ENCODE measurements around the gene TRAPPC12. TPM values are rescaled to one million over a fixed set of nuclear protein-coding genes. Genes with fewer than 3 reads are reported as not detected.

TRAPPC12 gene
- polyA plus RNA-seq, 1 donor from 2014 or later = 76.2 TPM

- TF ChIP-seq TAF1 (IDR thresholded peaks at IDR 0.05; ENCODE audit: low read depth) (no peak), POLR2AphosphoS5 (IDR thresholded peaks at IDR 0.05) (no peak), MXI1 (conservative IDR thresholded peaks at IDR 0.05; ENCODE audit: poor library complexity, severe bottlenecking) (no peak), RAD21 (conservative IDR thresholded peaks at IDR 0.05) (no peak), CTCF (IDR thresholded peaks at IDR 0.05; ENCODE audit: poor library complexity, severe bottlenecking) (no peak), REST (IDR thresholded peaks at IDR 0.05; ENCODE audit: borderline replicate concordance) (no peak), SMC3 (conservative IDR thresholded peaks at IDR 0.05; ENCODE audit: poor library complexity) (no peak), EP300 (conservative IDR thresholded peaks at IDR 0.05; ENCODE audit: poor library complexity, severe bottlenecking) (no peak), EZH2 (IDR thresholded peaks at IDR 0.05; ENCODE audit: borderline replicate concordance, insufficient read depth, low read length, poor library complexity, severe bottlenecking) (no peak)
- H3K9ac ChIP-seq (ENCODE audit: low read length) = no peak overlapping the region
- no peaks in the 10 kb centered on the region for H3K9me2 ChIP-seq (ENCODE audit: insufficient read depth, low read length)
- no peak overlapping the region for H3K4me2 ChIP-seq (ENCODE audit: low read length)
- H3K27ac ChIP-seq (ENCODE audit: low read length) = no peak overlapping the region
- no peak overlapping the region for H3K4me3 ChIP-seq (ENCODE audit: low read length)
- H3F3A ChIP-seq (ENCODE audit: insufficient read depth, low read length, poor library complexity, severe bottlenecking) = no peaks in the 10 kb centered on the region
- H3K9me3 ChIP-seq (ENCODE audit: low read length) = no peaks in the 10 kb centered on the region
- H4K20me1 ChIP-seq (ENCODE audit: insufficient read depth) = no peaks in the 10 kb centered on the region
- no peaks in the 10 kb centered on the region for H3K27me3 ChIP-seq (ENCODE audit: insufficient read depth, low read depth, low read length)
- H3K36me3 ChIP-seq (ENCODE audit: insufficient read depth, low read length) = no peaks in the 10 kb centered on the region
- H3K79me2 ChIP-seq (replicated peaks; ENCODE audit: insufficient read depth, low read length) = no peaks in the 10 kb centered on the region
- no peak overlapping the region for H2AFZ ChIP-seq (ENCODE audit: low read depth, low read length)
These were observed 24.9 kb downstream of the TRAPPC12 start for GRCh38 chr2:3404349-3404894.

- TF ChIP-seq REST (IDR thresholded peaks at IDR 0.05; ENCODE audit: borderline replicate concordance) (no peak), EP300 (conservative IDR thresholded peaks at IDR 0.05; ENCODE audit: poor library complexity, severe bottlenecking) (no peak), RAD21 (conservative IDR thresholded peaks at IDR 0.05) (no peak), POLR2AphosphoS5 (IDR thresholded peaks at IDR 0.05) (no peak), CTCF (IDR thresholded peaks at IDR 0.05; ENCODE audit: poor library complexity, severe bottlenecking) (no peak), MXI1 (conservative IDR thresholded peaks at IDR 0.05; ENCODE audit: poor library complexity, severe bottlenecking) (no peak), TAF1 (IDR thresholded peaks at IDR 0.05; ENCODE audit: low read depth) (no peak), EZH2 (IDR thresholded peaks at IDR 0.05; ENCODE audit: borderline replicate concordance, insufficient read depth, low read length, poor library complexity, severe bottlenecking) (no peak), SMC3 (conservative IDR thresholded peaks at IDR 0.05; ENCODE audit: poor library complexity) (no peak)
- no peaks in the 10 kb centered on the region for H3K9me2 ChIP-seq (ENCODE audit: insufficient read depth, low read length)
- no peak overlapping the region for H3K27ac ChIP-seq (ENCODE audit: low read length)
- no peaks in the 10 kb centered on the region for H4K20me1 ChIP-seq (ENCODE audit: insufficient read depth)
- H3K9me3 ChIP-seq (ENCODE audit: low read length) = no peaks in the 10 kb centered on the region
- no peaks in the 10 kb centered on the region for H3K27me3 ChIP-seq (ENCODE audit: insufficient read depth, low read depth, low read length)
- no peak overlapping the region for H3K9ac ChIP-seq (ENCODE audit: low read length)
- no peak overlapping the region for H3K4me2 ChIP-seq (ENCODE audit: low read length)
- no peak overlapping the region for H3K4me3 ChIP-seq (ENCODE audit: low read length)
- no peak overlapping the region for H2AFZ ChIP-seq (ENCODE audit: low read depth, low read length)
- H3K36me3 ChIP-seq (ENCODE audit: insufficient read depth, low read length) = no peaks in the 10 kb centered on the region
- no peaks in the 10 kb centered on the region for H3K79me2 ChIP-seq (replicated peaks; ENCODE audit: insufficient read depth, low read length)
- no peaks in the 10 kb centered on the region for H3F3A ChIP-seq (ENCODE audit: insufficient read depth, low read length, poor library complexity, severe bottlenecking)
These were observed 25.8 kb downstream of the TRAPPC12 start for GRCh38 chr2:3405307-3405706.
